ENCODE measurements around the gene SMAD6.

DNA sequence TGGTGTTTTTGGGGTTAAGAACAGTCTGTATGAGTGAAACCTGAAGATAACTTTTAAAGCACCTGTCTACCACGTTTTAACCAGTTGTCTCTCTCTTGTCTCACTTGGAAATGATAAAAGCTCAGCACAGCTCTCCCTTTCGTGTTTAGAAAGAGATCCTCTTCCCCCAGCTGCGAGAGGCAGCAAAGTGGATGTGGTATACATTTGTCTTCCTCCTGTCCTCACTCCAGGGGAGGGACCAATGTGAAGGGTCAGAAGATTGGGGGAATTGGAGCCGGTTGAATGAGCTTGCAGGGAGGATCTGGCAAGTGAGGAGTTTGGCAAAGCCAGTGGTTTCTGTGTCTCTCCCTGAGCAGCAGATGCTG, 14.6 kb downstream of the SMAD6 start:
- TF ChIP-seq, protein P1, sequence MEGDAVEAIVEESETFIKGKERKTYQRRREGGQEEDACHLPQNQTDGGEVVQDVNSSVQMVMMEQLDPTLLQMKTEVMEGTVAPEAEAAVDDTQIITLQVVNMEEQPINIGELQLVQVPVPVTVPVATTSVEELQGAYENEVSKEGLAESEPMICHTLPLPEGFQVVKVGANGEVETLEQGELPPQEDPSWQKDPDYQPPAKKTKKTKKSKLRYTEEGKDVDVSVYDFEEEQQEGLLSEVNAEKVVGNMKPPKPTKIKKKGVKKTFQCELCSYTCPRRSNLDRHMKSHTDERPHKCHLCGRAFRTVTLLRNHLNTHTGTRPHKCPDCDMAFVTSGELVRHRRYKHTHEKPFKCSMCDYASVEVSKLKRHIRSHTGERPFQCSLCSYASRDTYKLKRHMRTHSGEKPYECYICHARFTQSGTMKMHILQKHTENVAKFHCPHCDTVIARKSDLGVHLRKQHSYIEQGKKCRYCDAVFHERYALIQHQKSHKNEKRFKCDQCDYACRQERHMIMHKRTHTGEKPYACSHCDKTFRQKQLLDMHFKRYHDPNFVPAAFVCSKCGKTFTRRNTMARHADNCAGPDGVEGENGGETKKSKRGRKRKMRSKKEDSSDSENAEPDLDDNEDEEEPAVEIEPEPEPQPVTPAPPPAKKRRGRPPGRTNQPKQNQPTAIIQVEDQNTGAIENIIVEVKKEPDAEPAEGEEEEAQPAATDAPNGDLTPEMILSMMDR (IDR thresholded peaks at IDR 0.05; ENCODE audit: low read depth, low read length), result no peak
- TF ChIP-seq POLR2A (IDR thresholded peaks at IDR 0.05; ENCODE audit: extremely low read depth, insufficient read length), result no peak
- TF ChIP-seq, protein P2, sequence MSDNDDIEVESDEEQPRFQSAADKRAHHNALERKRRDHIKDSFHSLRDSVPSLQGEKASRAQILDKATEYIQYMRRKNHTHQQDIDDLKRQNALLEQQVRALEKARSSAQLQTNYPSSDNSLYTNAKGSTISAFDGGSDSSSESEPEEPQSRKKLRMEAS (IDR thresholded peaks at IDR 0.05; ENCODE audit: low read depth, low read length), result no peak
- TF ChIP-seq MYC (IDR thresholded peaks at IDR 0.05; ENCODE audit: low read depth, low read length), result no peak
